GM21381 (cell line): ENCODE results near the gene ERMARD.

ENCODE experiments used
- ATAC-seq: cut with Tn5 transposase; IDR thresholded peaks from one replicate; pipeline ENCODE4 v1.9.1; 2021; ENCODE audit warnings: mild to moderate bottlenecking, moderate library complexity; ENCODE audit not compliant: unreplicated experiment

The ERMARD gene

GRCh38 chr6:169801396-169802160, 50.2 kb downstream of the ERMARD start:
- no peak for ATAC-seq

GRCh38 chr6:169802790-169803189, 51.4 kb downstream of the ERMARD start:
- ATAC-seq = no peak

GRCh38 chr6:169803271-169803811, 51.9 kb downstream of the ERMARD start:
- ATAC-seq = no peak

- ATAC-seq = no peak
These were observed 52.5 kb downstream of the ERMARD start for GRCh38 chr6:169803816-169804340.

GRCh38 chr6:169804427-169804826, 53.0 kb downstream of the ERMARD start:
- no peak for ATAC-seq

GRCh38 chr6:169805242-169805838, 53.9 kb downstream of the ERMARD start:
- ATAC-seq = no peak

GRCh38 chr6:169806701-169807100, 55.3 kb downstream of the ERMARD start:
- no peak for ATAC-seq

GRCh38 chr6:169807229-169807628, 55.8 kb downstream of the ERMARD start:
- no peak for ATAC-seq

GRCh38 chr6:169807699-169808607, 56.5 kb downstream of the ERMARD start:
- ATAC-seq = no peak

- no peak for ATAC-seq
These were observed 57.2 kb downstream of the ERMARD start for GRCh38 chr6:169808608-169808967.

- ATAC-seq = no peak
These were observed 58.0 kb downstream of the ERMARD start for GRCh38 chr6:169809386-169809785.

- no peak for ATAC-seq
These were observed 58.9 kb downstream of the ERMARD start for GRCh38 chr6:169810066-169810989.

GRCh38 chr6:169811072-169811471, 59.6 kb downstream of the ERMARD start:
- ATAC-seq = no peak

- no peak for ATAC-seq
These were observed 60.3 kb downstream of the ERMARD start for GRCh38 chr6:169811521-169812256.

- no peak for ATAC-seq
These were observed 60.8 kb downstream of the ERMARD start for GRCh38 chr6:169812257-169812644.

- ATAC-seq = no peak
These were observed 62.5 kb downstream of the ERMARD start for GRCh38 chr6:169813969-169814368.

GRCh38 chr6:169816054-169816453, 64.6 kb downstream of the ERMARD start:
- no peak for ATAC-seq

GRCh38 chr6:169816975-169817374, 65.6 kb downstream of the ERMARD start:
- ATAC-seq = no peak

- no peak for ATAC-seq
These were observed 68.9 kb downstream of the ERMARD start for GRCh38 chr6:169820358-169820757.
